SK-N-MC (cell line): Measurements from ENCODE around the gene SLC39A11.

Experiments used
- EZH2 ChIP-seq: fragments of 200-600 bp; sonication (generic); IDR thresholded peaks from one replicate; pipeline ENCODE4 v1.6.1; 2017; ENCODE audit warnings: antibody characterized with exemption
- FOXP2 ChIP-seq: optimal IDR thresholded peaks from 2 replicates; pipeline ENCODE3; 2011; ENCODE audit warnings: mild to moderate bottlenecking, moderate library complexity; ENCODE audit not compliant: insufficient read depth; ENCODE audit errors: extremely low read length, control extremely low read depth
- POLR2AphosphoS5 ChIP-seq: IDR thresholded peaks from 2 replicates; pipeline ENCODE4 v1.6.1; 2012; ENCODE audit warnings: mild to moderate bottlenecking, low read depth, low read length, borderline replicate concordance

DNA sequence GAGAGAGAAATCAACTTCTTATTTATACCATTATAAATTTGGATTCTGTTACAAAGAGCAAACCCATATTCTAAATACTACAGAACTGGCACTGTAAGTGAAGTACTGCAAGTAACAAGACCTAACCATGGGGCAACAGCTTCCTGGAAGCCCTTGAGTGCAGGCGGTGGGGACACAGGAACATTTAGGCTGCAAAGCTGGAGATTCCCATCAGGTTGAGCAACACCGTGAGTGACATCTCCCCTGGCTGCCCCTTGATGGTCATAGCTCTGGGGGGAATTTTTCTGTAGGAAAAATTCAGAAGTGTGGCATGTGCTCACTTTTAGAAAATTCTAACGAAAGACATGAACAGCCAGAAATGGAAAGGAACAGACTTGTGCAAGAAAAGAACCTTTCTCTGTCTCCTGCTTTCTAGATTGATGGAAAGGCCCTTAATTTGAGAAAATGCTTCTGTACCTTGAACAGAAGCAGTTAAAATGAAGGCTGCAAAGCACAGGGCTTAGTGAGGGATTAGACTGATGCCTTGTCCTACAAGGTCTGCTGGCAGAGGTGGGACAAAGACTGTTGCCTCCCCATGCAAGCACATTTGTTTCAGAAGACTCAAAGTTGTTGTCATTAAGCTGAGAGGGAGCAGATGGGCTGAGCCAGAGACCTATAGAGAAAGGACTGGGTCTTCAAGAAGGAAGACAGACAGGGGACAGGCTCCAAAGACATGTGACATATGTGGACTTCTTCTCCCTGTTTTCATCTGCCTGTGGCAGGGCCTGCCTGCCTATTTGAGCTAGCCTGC lies 380.8 kb downstream of the SLC39A11 start:
- TF ChIP-seq POLR2AphosphoS5 = no peak
- TF ChIP-seq EZH2 = no peak
- no peak for TF ChIP-seq FOXP2
